Measurements from ENCODE around the gene PROSER2. TPM values are rescaled to one million over a fixed set of nuclear protein-coding genes. Genes with fewer than 3 reads are reported as not detected.

The PROSER2 gene
- total RNA-seq, 4 donors from 2014 or later: 2.1 to 25.6 (median 6.5) TPM

DNA sequence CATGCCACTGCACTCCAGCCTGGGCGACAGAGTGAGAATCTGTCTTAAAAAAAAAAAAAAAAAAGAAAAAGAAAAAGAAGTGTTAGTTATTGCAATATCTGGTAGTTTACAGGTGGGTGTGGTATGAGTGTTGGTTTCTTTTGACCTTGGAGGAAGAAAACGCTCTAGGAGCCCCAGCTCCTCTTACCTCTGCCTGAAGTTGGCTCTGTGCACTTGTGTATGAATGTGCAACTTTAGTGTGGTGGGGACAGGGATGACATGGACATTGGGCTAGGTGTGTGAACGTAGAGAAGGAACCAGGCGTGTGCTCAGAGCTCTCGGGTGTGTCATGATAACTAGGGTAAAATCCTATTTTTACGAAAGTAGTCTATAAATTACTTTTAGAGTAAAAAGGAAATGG lies 11.9 kb downstream of the PROSER2 start:
- intact Hi-C loops (cut with DNase I; ENCODE audit: low total_unique reads): no loop called here
- no peak for DNase-seq
- no peak for TF ChIP-seq POLR2A (IDR thresholded peaks at IDR 0.05)
- TF ChIP-seq, protein P1, sequence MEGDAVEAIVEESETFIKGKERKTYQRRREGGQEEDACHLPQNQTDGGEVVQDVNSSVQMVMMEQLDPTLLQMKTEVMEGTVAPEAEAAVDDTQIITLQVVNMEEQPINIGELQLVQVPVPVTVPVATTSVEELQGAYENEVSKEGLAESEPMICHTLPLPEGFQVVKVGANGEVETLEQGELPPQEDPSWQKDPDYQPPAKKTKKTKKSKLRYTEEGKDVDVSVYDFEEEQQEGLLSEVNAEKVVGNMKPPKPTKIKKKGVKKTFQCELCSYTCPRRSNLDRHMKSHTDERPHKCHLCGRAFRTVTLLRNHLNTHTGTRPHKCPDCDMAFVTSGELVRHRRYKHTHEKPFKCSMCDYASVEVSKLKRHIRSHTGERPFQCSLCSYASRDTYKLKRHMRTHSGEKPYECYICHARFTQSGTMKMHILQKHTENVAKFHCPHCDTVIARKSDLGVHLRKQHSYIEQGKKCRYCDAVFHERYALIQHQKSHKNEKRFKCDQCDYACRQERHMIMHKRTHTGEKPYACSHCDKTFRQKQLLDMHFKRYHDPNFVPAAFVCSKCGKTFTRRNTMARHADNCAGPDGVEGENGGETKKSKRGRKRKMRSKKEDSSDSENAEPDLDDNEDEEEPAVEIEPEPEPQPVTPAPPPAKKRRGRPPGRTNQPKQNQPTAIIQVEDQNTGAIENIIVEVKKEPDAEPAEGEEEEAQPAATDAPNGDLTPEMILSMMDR (IDR thresholded peaks at IDR 0.05): no peak
- Histone ChIP-seq H3K4me3 (no peak overlapping the region), H3K27me3 (no peaks in the 10 kb centered on the region), H3K36me3 (no peaks in the 10 kb centered on the region), H3K27ac (no peak overlapping the region), H3K4me1 (no peaks in the 10 kb centered on the region), H3K9me3 (no peaks in the 10 kb centered on the region)

DNA sequence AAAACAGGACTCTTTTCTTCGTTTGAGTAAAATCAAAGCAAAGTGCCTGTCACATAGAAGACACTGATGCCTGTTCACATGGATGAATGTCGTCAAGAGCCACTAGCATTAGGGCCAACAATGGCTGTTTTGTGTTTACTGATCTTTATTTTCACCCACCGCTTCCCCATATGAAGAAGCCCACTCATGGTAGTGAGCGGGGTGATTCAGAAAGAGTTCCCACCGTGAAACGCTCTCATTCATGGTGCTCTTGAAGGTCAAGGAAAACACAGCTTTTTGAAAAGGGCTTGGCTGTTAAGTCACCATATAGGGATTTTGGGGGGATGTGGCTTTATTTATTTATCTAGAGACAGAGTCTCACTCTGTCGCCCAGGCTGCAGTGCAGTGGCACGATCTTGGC lies 12.5 kb downstream of the PROSER2 start:
- TF ChIP-seq POLR2A (IDR thresholded peaks at IDR 0.05): no peak
- TF ChIP-seq, protein P1 (IDR thresholded peaks at IDR 0.05): no peak
- no peaks in the 10 kb centered on the region for H3K9me3 ChIP-seq
- no peak overlapping the region for H3K27ac ChIP-seq
- intact Hi-C loops (cut with DNase I; ENCODE audit: low total_unique reads): no loop called here
- no peak overlapping the region for H3K4me3 ChIP-seq
- H3K4me1 ChIP-seq: no peaks in the 10 kb centered on the region
- no peak for DNase-seq
- no peaks in the 10 kb centered on the region for H3K27me3 ChIP-seq
- H3K36me3 ChIP-seq: no peaks in the 10 kb centered on the region

DNA sequence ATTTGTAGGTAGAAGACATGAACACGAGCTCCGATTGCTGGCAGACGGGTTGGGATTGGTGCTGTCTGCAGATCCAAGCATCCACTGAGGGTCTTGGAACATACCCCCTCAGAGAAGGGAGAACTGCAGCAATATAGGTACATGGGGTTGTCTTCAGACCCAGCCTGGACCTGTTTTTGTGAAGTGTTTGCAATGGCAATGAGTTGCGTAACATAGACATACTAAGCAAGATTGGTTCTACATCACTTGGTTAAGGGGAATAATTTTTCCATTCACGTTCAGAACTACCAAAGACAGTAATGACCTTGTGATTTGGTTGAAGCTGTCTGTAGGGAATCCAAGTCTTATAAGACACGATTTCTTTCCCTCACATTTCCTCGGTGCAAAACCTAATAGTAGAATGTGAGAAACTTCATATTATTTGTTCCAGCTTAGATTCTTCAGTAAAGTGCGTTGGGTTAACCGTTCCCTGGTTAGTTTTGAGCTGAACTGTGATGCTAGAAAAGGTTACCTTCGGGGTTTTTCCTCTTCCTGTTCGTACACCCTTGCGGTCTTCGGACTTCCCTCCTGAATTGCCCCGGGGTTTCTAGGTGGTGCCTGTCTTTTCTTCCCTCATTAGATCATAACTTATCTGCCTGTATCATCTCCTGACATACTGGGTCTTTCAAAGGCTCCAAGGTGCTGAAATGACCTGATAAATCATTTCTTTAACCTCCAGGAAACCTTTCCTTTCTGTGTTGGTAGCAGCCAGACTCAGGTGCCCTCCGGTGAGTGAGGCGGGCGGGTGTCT lies 14.4 kb downstream of the PROSER2 start:
- H3K9me3 ChIP-seq: no peaks in the 10 kb centered on the region
- no peak for DNase-seq
- TF ChIP-seq, protein P1 (IDR thresholded peaks at IDR 0.05): no peak
- TF ChIP-seq POLR2A (IDR thresholded peaks at IDR 0.05): no peak

DNA sequence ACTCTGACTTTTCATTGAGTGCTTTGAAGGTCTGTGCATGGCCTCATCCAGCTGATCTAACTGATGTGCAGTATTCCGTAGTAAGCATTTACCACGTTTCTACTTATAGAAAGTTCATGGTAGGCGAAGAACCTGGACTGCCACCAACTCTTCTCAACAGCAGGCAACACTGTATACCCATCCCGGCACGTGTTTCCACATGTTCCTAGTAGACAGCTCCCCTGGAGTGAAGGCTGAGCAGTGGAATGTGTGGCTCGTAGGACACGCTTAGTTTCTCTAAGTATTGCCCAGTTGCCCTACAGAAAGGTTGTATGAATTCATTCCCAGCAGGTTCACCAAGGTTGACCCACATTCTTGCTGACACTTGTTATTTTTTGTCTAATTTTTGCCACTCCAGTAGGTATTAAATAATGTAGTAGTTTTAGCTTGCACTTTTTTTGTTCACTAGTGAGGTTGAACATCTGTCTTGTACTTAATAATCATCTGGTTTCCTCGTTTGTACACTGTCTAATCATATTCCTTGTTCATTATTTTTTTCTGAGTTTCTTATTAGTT lies 15.2 kb downstream of the PROSER2 start:
- no peaks in the 10 kb centered on the region for H3K4me1 ChIP-seq
- intact Hi-C loops (cut with DNase I; ENCODE audit: low total_unique reads): no loop called here
- H3K27me3 ChIP-seq: no peaks in the 10 kb centered on the region
- no peak for DNase-seq
- no peak overlapping the region for H3K4me3 ChIP-seq
- no peaks in the 10 kb centered on the region for H3K9me3 ChIP-seq
- TF ChIP-seq, protein P1 (IDR thresholded peaks at IDR 0.05): no peak
- TF ChIP-seq POLR2A (IDR thresholded peaks at IDR 0.05): no peak
- no peak overlapping the region for H3K27ac ChIP-seq
- H3K36me3 ChIP-seq: no peaks in the 10 kb centered on the region

More for the DNA sequence above, 14.4 kb downstream of the PROSER2 start:
- Histone ChIP-seq H3K27me3 (no peaks in the 10 kb centered on the region), H3K36me3 (no peaks in the 10 kb centered on the region), H3K27ac (no peak overlapping the region), H3K4me3 (no peak overlapping the region), H3K4me1 (no peaks in the 10 kb centered on the region)
- intact Hi-C loops (cut with DNase I; ENCODE audit: low total_unique reads): no loop called here

DNA sequence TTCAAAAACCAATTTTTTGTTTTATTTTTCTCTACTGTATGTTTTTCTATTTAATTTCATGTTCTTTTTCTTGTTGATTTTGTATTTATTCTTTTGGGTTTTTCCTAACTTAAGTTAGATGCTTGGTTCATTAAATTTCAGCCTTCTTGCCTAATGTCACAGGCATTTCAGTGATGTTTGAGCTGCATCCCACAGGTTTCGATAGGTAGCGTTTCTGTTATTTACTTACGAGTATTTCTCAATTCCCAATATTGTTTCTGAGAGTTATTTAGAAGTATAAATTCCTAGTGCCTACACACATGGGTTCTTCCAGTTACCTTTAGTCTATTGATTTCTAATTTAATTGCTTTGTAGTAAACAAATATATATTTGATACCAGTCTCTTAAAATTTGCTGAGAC lies 18.2 kb downstream of the PROSER2 start:
- no peaks in the 10 kb centered on the region for H3K27me3 ChIP-seq
- no peak overlapping the region for H3K4me3 ChIP-seq
- no peaks in the 10 kb centered on the region for H3K36me3 ChIP-seq
- intact Hi-C loops (cut with DNase I; ENCODE audit: low total_unique reads): no loop called here
- no peak for DNase-seq
- TF ChIP-seq, protein P1 (IDR thresholded peaks at IDR 0.05): no peak
- TF ChIP-seq POLR2A (IDR thresholded peaks at IDR 0.05): no peak
- H3K9me3 ChIP-seq: no peaks in the 10 kb centered on the region
- H3K4me1 ChIP-seq: no peaks in the 10 kb centered on the region
- no peak overlapping the region for H3K27ac ChIP-seq

Data from uterus (tissue), 4 donors.